HPDE6-E6E7 (cell line): ENCODE results near the gene PNCK.
A peak's percentile ranks its signal among the peaks of the same experiment; 100 is the strongest.
"Not testable (repeated sequence)": the region's sequence is repeated elsewhere in the genome, so short reads cannot be mapped to it uniquely, and the experiment has no call there.

Experiments used
- DNase-seq: peaks from one replicate; pipeline ENCODE4 v3.0.0; 2011; ENCODE audit warnings: missing footprints; ENCODE audit errors: extremely low spot score

Gene PNCK

GRCh38 chrX:153673428-153674218 lies at the start of gene PNCK:
TSS of gene PNCK (minus strand) at chrX:153673813. CDS start at chrX:153673076, 737 bp downstream.
- DNase-seq = no peak

DNA sequence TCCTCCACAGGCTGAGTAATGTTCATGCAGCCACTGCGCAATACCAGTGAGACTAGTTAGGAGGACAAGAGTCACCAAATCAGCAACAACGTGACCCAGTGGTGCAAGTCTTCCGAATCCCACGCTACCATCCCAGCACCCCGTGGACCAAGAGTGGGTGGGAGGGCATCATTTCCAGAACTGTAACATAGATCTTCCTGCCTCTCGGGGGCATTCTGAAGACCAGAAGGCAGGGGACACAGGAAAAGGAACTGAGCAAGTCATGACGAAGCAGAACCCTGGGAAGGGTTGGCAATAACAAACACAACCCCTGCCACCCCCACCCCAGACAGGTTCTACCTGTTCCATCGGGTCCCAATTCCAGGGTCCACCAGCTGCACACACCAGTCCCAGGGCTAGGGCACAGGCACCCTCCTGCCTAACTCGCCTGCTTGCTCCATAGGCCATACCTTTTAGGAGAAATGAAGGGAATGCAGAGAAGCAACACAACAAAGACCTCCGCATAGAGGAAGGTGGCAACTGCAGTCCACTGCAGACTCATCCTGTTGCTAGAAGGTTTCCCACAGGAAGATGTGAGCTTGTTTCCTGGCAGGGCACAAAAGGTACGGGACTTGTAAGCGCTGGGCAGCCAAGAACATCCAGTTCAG lies 49.2 kb upstream of the PNCK start:
- peak; percentile 45 for DNase-seq

DNA sequence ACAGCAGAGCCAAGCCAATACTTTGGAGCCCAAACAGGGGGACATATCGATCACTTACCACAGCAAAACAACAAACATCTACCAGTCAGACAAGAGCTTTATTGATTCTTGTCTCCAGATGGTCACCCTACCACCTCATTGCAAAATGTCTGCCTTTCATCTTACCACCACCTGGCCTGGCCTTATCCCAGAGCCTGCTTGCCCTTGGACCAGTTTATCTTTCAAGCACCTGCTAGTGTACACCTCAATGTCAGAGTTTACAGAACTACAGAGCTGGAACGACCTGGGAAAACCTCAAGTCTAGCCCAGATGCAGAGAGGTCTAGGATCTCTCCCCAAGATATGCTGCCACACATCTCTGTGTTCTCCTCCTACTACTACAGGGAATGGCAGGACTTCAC lies 46.1 kb upstream of the PNCK start:
- no peak for DNase-seq

GRCh38 chrX:153719238-153719637 lies 45.6 kb upstream of the PNCK start:
- no peak for DNase-seq

DNA sequence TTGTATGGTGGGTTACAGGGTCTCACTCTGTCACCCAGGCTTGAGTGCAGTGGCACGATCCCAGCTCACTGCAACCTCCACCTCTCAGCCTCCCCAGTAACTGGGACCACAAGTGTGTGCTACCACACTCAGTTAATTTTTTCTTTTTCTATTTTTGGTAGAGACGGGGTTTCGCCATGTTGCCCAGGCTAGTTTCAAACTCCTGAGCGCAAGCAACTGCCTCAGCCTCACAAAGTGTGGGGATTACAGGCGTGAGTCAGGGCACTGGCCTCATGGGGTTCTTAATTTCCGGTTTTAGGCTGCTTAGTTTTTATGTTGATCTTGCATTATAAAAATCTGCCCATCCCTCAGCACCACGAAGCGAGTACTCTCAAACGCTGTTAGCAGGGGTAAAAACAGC lies 43.8 kb upstream of the PNCK start:
- DNase-seq = no peak

DNA sequence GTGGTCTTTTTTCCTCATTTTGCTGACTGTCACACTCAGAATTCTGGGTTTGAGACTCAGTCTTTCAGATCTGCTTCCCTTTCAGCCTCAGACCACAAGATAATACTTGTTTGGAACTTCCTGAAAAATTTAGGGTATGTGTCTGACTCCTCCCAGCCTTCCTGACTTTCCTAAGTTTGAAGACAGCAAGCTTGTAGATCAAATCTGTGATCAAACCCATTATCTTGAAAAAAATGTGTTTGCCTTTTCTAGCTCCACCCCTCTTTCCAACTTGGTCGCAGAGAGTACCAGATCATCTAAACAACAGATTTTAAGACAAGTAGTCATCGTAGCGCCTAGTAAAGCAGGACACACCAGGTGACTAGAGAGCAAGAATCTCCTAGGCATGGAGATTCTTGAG lies 40.6 kb upstream of the PNCK start:
- no peak for DNase-seq

- DNase-seq = no peak
Observed at GRCh38 chrX:153709726-153710674, 36.4 kb upstream of the PNCK start.

- DNase-seq = peak; percentile 92
Observed at GRCh38 chrX:153708415-153708814, 34.8 kb upstream of the PNCK start.

DNA sequence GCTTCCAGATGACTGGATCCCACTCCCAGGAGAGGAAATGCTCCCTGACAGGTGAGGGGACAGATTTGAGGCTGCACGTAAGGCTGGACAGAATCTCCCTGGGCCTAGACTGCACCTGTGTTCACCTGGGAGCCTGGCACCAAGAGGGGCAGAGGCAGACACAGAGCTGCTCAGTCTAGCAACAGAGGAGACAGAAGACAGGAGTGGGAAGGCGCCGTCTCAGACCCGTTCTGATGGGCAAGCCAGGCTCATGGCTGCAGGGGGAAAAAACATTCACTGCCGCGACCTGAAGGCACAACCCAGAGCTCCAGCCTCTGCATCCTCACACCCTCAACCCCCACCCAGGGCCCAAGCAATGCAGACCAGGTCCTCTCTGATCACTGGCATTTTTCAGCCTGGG lies 33.8 kb upstream of the PNCK start:
- DNase-seq = no peak

DNA sequence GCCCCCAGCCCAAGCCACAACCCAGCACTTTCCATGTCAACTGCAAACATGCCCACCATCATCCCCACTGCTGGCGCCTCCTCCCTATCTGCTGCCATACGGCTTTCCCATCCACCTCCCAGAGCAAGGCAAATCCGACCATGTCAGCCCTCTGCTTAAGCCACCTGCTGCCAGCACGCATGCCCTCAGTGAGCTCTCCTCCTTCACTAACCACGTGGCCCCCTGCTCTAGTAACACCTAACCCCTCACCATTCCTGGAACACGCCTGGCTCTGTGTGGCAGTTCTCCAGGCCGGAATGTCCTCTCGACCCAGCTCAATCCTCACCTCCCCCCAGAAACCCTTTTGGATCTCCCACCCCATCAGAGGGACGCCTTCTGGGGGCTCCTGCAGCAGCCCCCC lies 33.2 kb upstream of the PNCK start:
- no peak for DNase-seq

DNA sequence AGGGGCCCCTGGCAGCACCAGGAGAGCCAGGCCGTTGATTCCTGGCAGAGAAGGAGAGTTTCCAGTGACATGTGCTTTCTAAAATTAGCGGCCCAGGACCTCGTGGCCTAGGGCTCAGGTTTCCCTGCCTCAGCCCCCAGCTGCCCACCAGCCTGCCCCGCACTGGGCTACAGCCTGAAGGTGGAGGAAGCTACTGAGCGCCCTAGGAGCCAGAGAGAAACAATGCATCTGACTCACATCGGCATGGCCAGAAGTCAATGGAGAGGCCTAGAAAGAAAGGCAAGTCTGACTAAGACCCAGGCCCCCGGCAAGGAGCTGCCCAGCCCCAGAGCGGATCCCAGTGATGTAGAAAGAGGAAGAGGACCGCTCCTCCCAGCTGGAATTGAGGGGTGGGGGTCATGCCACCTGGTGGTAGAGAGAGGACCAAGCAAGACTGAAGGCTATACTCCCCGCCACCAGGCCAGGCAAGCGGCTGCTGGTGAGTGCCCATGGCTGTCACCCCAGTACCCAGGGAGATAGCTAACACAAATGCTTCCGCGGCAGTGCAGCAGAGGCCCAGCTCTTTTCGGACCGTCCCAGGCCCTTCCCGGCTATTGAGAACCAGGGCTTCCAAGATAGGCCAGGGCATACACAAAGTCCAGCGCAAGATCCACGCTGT lies 31.9 kb upstream of the PNCK start:
- peak; percentile 45 for DNase-seq

DNA sequence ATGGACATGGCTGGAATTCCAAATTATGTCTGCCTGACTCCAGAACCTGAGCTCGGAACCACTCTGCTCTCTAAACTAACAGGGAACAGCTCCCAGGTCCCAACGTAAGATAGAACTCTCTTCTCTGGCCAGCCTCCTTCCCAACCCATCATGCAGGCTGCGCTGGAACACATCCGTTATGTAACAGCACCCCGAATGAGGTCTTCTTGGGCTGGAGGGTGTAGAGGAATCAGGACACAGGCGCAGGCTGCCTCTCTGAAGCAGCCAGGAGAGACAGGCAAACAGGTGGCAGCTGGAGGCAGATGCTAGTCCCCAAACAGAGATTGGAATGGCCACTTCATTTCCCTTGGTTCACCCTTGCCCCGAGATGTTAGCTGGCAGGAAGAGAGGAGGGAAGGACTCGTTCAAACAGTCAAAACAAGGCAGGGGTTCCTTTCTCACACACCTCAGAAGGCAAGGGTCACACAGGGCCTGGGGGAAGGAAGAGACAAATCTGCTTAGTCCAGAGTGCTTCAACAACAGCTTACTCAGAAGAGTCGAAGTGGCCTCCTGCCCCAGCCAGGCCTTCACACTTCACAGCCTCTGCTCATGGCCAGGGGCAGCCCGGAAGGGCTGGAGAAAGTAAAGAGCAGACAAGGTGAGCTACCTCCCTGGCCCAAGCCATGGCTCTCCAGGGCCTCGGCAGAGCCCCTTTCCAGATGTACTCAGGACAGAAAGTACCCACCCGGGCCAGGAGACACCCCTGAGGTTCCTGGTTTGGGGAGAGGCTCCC lies 31.2 kb upstream of the PNCK start:
- DNase-seq = not testable (repeated sequence)

- DNase-seq = no peak
Observed at GRCh38 chrX:153704021-153704526, 30.5 kb upstream of the PNCK start.

- DNase-seq = no peak
Observed at GRCh38 chrX:153703036-153703370, 29.4 kb upstream of the PNCK start.

GRCh38 chrX:153702336-153703035 lies 28.9 kb upstream of the PNCK start:
- DNase-seq = no peak

DNA sequence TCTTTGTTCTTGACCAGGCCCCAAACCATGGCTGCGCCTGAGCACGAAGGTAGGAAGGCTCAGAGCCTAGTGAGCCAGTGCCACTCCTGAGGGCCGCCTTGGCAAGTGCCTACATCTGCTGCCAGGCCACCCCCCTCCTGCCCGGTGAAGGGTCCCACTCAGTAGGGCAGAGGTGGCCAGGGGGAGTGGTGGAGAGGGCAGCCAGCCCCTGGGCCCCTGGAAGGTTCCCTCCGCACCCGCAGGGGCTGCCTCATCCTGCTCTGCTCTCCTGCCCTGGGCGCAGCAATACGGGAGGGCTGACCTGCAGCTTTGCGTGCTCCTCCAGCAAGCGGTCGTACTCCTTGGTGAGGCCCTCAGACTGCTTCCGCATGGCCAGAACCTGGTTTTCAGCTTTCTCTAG lies 28.1 kb upstream of the PNCK start:
- no peak for DNase-seq

- no peak for DNase-seq
Observed at GRCh38 chrX:153700967-153701366, 27.4 kb upstream of the PNCK start.

- no peak for DNase-seq
Observed at GRCh38 chrX:153700376-153700945, 26.8 kb upstream of the PNCK start.

DNA sequence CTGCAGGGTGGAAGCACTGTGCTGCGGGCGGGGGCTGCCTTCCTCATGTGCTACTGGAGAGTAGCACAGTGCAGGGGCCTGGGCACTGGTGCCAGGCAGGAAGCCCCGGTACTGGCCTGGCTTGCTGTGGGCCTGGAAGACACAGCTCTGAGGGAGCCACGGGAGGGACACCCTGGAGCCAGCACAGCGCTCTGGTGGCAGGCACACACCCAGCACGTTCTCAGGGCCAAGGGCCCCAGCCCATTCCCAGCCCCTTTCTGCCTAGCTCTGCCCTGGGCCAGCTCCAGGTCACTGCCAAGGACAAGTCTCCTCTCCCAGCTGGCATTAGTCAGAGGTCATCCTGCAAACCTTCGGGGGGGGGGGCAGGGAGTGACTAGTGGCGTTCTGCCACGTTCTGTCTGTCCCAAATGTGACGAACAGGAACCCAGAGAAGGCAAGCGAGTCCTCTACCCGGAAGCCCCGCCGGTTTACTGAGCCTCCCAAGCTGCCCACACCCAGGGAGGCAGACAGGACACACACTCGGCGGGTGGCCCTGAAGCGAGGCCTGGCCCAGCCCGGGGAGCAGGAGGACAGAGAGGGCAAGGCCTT lies 26.3 kb upstream of the PNCK start:
- not testable (repeated sequence) for DNase-seq
